ENCODE data around the gene MTSS2. TPM values are rescaled to one million over a fixed set of nuclear protein-coding genes. Genes with fewer than 3 reads are reported as not detected.

Gene MTSS2
- total and polyA plus RNA-seq, 8 donors: 5.8 to 50.7 (median 21.2) TPM

DNA sequence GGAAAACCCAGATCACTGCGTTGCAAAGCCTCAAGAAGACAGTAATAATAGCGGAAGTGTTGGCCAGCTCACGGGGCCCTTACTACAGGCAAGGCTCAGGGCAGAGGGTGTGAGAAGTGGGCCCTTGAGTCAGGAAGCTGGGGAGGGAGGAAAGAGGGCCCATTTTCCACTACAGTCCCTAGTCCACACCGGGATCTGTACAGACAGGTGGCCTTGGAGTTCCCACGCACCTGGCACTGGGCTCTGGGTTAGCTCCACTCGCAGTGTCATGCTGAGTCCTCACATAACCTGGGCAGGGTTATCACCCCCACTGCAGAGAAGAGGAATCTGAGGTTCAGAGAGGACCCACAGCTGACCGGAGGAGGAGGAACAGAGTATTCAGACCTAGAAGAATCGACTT lies 16.8 kb upstream of the MTSS2 start:
- Histone ChIP-seq H3K9me3 (no peaks in the 10 kb centered on the region), H3K36me3 (peaks cover 0 to 19% (median 15%) of the 10 kb centered on the region in 4 donors), H3K4me1 (peaks cover 15 to 89% (median 70%) of the 10 kb centered on the region in 4 donors), H3K4me3 (no peak overlapping the region), H3K27ac (peak overlapping the region; percentile 31 to 95 (median 79)), H3K27me3 (no peaks in the 10 kb centered on the region)
- 76 to 95% (median 80%) methylated on average over 6 to 8 of the region's 8 CpGs for WGBS, 5 donors
- intact Hi-C loops (cut with DNase I; ENCODE audit: low total_unique reads): no loop called here
- TF ChIP-seq POLR2A (IDR thresholded peaks at IDR 0.05): no peak
- TF ChIP-seq, protein P1, sequence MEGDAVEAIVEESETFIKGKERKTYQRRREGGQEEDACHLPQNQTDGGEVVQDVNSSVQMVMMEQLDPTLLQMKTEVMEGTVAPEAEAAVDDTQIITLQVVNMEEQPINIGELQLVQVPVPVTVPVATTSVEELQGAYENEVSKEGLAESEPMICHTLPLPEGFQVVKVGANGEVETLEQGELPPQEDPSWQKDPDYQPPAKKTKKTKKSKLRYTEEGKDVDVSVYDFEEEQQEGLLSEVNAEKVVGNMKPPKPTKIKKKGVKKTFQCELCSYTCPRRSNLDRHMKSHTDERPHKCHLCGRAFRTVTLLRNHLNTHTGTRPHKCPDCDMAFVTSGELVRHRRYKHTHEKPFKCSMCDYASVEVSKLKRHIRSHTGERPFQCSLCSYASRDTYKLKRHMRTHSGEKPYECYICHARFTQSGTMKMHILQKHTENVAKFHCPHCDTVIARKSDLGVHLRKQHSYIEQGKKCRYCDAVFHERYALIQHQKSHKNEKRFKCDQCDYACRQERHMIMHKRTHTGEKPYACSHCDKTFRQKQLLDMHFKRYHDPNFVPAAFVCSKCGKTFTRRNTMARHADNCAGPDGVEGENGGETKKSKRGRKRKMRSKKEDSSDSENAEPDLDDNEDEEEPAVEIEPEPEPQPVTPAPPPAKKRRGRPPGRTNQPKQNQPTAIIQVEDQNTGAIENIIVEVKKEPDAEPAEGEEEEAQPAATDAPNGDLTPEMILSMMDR (IDR thresholded peaks at IDR 0.05): no peak
- TF ChIP-seq POLR2AphosphoS5 (IDR thresholded peaks at IDR 0.05): no peak
- TF ChIP-seq EP300 (IDR thresholded peaks at IDR 0.05): no peak
- no peak for DNase-seq

DNA sequence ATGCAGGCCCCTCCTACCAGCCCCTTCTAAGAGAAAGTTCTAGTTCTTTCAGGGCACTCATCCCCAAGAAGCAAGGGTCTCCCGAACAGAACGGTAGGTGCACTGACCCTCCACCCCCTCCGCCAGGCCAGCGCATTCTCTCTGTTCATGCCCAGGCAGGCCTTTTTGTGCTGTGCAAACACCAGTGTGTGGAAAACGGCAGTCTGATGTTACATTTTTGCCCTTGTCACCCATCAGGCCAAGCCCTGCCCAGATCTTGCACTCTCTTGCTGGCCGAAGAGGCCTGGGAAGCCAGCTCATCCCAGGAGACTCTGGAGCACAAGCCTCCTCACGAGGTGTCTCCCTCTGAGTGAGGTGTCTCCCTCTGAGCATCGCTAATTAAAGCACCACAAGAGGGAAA lies 16.1 kb upstream of the MTSS2 start:
- Histone ChIP-seq H3K27ac (peak overlapping the region in 4 of 5 donors; percentile 73 to 95 (median 82)), H3K4me3 (no peak overlapping the region), H3K4me1 (peaks cover 20 to 89% (median 71%) of the 10 kb centered on the region in 4 donors), H3K9me3 (no peaks in the 10 kb centered on the region), H3K36me3 (peaks cover 0 to 19% (median 15%) of the 10 kb centered on the region in 4 donors), H3K27me3 (no peaks in the 10 kb centered on the region)
- 80 to 90% (median 86%) methylated on average over 6 to 8 of the region's 8 CpGs for WGBS, 5 donors
- intact Hi-C loops (cut with DNase I; ENCODE audit: low total_unique reads): no loop called here
- DNase-seq: no peak
- TF ChIP-seq POLR2A (IDR thresholded peaks at IDR 0.05): no peak
- no peak for TF ChIP-seq EP300 (IDR thresholded peaks at IDR 0.05)
- no peak for TF ChIP-seq POLR2AphosphoS5 (IDR thresholded peaks at IDR 0.05)
- TF ChIP-seq, protein P1 (IDR thresholded peaks at IDR 0.05): no peak

DNA sequence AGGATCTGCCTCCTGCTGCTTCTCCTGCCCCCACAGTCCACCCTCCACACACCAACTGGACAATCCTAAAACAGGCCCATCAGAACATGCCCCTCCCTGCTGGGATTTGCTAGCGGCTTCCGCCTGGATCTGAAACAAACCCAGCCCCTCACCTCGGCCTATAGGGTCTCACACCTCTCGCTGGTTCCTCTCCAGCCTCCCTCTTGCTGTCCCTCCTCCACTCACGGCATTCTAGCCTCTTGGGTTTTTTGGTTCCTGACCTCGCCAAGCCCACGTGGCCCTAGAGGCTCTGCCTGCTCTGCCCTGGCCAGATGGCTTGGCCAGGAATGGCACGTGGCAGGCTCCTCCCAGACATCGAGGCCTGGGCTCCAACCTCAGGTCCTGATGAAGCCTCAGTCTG lies 15.7 kb upstream of the MTSS2 start:
- DNase-seq: no peak
- Histone ChIP-seq H3K4me1 (peaks cover 20 to 89% (median 71%) of the 10 kb centered on the region in 4 donors), H3K4me3 (no peak overlapping the region), H3K36me3 (peaks cover 0 to 19% (median 15%) of the 10 kb centered on the region in 4 donors), H3K27me3 (no peaks in the 10 kb centered on the region), H3K9me3 (no peaks in the 10 kb centered on the region), H3K27ac (peak overlapping the region in 4 of 5 donors; percentile 73 to 95 (median 82))
- no peak for TF ChIP-seq POLR2A (IDR thresholded peaks at IDR 0.05)
- TF ChIP-seq, protein P1 (IDR thresholded peaks at IDR 0.05): no peak
- TF ChIP-seq EP300 (IDR thresholded peaks at IDR 0.05): no peak
- TF ChIP-seq POLR2AphosphoS5 (IDR thresholded peaks at IDR 0.05): no peak
- whole genome bisulfite sequencing, 5 donors: 76 to 87% (median 84%) methylated on average over 9 of the region's 9 CpGs
- intact Hi-C loops (cut with DNase I; ENCODE audit: low total_unique reads): no loop called here

DNA sequence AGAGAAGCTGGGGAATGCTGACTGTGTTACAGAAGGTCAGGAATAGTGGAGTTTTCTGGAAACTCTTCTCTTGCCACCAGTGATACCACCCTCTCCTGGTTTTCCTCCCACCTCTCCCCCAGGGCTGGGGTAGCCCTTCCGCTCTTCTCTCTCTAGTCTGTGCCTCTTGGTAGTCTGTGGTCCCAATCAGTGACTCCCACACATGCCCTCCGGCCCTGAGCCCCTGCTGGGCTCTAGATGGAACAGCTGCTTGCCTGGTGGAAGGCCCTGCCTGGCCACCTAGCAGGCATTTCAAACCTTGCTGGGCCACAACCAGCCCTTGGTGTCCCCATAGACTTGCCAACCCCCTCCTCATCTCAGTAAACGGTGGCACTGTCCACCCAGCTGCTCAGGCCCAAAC lies 15.2 kb upstream of the MTSS2 start:
- no peaks in the 10 kb centered on the region for H3K27me3 ChIP-seq
- H3K4me3 ChIP-seq: no peak overlapping the region
- TF ChIP-seq POLR2AphosphoS5 (IDR thresholded peaks at IDR 0.05) (no peak), EP300 (IDR thresholded peaks at IDR 0.05) (no peak), POLR2A (IDR thresholded peaks at IDR 0.05) (no peak)
- TF ChIP-seq, protein P1 (IDR thresholded peaks at IDR 0.05): no peak
- peak overlapping the region in 4 of 5 donors; percentile 73 to 95 (median 82) for H3K27ac ChIP-seq
- intact Hi-C loops (cut with DNase I; ENCODE audit: low total_unique reads): no loop called here
- no peaks in the 10 kb centered on the region for H3K9me3 ChIP-seq
- H3K4me1 ChIP-seq: peaks cover 25 to 89% (median 71%) of the 10 kb centered on the region in 4 donors
- WGBS, 5 donors: 65 to 97% (median 85%) methylated on average over 3 of the region's 3 CpGs
- no peak for DNase-seq
- H3K36me3 ChIP-seq: peaks cover 0 to 19% (median 15%) of the 10 kb centered on the region in 4 donors

All from stomach (tissue), 9 donors.